ENCODE results near the gene DDX1.

DNA sequence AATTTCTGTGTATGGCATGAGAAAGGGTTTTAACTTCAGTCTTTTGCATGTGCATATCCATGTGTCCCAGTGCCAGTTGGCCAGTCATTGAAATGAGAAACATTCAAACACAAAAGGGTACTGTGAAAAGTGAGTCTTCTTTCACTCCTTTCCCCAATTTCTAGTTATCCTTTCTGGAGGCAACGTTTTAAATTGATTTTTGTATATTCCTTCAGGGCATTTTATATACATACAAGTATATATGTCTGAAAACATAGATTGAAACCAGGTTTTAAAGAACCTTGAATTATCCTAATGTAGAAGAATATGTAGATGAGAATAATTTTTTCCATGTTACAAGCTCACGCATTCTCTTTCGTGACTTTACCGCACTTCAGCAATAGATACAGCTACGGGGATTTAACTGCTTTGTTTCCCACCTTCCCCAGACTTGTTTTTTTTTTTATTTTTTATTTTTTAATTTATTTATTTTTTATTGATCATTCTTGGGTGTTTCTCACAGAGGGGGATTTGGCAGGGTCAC lies 18.8 kb downstream of the DDX1 start:
- TF ChIP-seq CTCF (IDR thresholded peaks at IDR 0.05): no peak
- no peak for TF ChIP-seq POLR2A (IDR thresholded peaks at IDR 0.05)
